Neural progenitor cell (in vitro differentiated cells): ENCODE measurements around the gene CHEK2. TPM values are rescaled to one million over a fixed set of nuclear protein-coding genes. Genes with fewer than 3 reads are reported as not detected.

Experiments
- DNase-seq: peaks from one replicate; pipeline ENCODE4 v3.0.0-alpha.2; 2016; ENCODE audit warnings: low spot score
- H2AFZ ChIP-seq: fragments of 200-600 bp; sonication (generic); replicated peaks from 2 replicates; pipeline ENCODE4 v1.6.1; 2016; ENCODE audit warnings: antibody characterized with exemption
- H3F3A ChIP-seq: fragments of 200-600 bp; sonication (generic); 2 replicates; pipeline ENCODE4 v1.6.1; 2016; ENCODE audit warnings: antibody characterized with exemption, low read depth
- H3K27ac ChIP-seq: fragments of 200-600 bp; sonication (generic); 2 replicates; pipeline ENCODE4 v1.5.1; 2016; ENCODE audit warnings: mild to moderate bottlenecking
- H3K27me3 ChIP-seq: fragments of 200-600 bp; sonication (generic); 2 replicates; pipeline ENCODE4 v1.6.1; 2016; ENCODE audit warnings: mild to moderate bottlenecking, moderate library complexity
- H3K36me3 ChIP-seq: fragments of 200-600 bp; sonication (generic); 2 replicates; pipeline ENCODE4 v1.5.1; 2016
- H3K4me1 ChIP-seq: fragments of 200-600 bp; sonication (generic); 2 replicates; pipeline ENCODE4 v1.6.1; 2016; ENCODE audit warnings: mixed run types
- H3K4me2 ChIP-seq: fragments of 200-600 bp; sonication (generic); 2 replicates; pipeline ENCODE4 v1.6.1; 2016
- H3K4me3 ChIP-seq: fragments of 200-600 bp; sonication (generic); 2 replicates; pipeline ENCODE4 v1.5.1; 2016
- H3K79me2 ChIP-seq: fragments of 200-600 bp; sonication (generic); 2 replicates; pipeline ENCODE4 v1.6.1; 2016; ENCODE audit warnings: low read depth
- H3K9ac ChIP-seq: fragments of 200-600 bp; sonication (generic); 2 replicates; pipeline ENCODE4 v1.6.1; 2016
- H3K9me3 ChIP-seq: fragments of 200-600 bp; sonication (generic); 2 replicates; pipeline ENCODE4 v1.5.1; 2016; ENCODE audit warnings: low read depth
- H4K20me1 ChIP-seq: fragments of 200-600 bp; sonication (generic); 2 replicates; pipeline ENCODE4 v1.6.1; 2016; ENCODE audit warnings: low read depth
- H3K27ac Mint-ChIP-seq: 3 replicates; pipeline ENCODE4 v1.8.0; 2021; ENCODE audit warnings: mixed read lengths
- H3K27me3 Mint-ChIP-seq: 2 replicates; pipeline ENCODE4 v1.8.0; 2022; ENCODE audit warnings: low read depth, mild to moderate bottlenecking, inconsistent platforms, moderate library complexity, mixed read lengths; ENCODE audit not compliant: insufficient read depth
- H3K36me3 Mint-ChIP-seq: 3 replicates; pipeline ENCODE4 v1.8.0; 2021; ENCODE audit warnings: mixed read lengths
- H3K4me1 Mint-ChIP-seq: 3 replicates; pipeline ENCODE4 v1.8.0; 2021; ENCODE audit warnings: mixed read lengths
- H3K4me3 Mint-ChIP-seq: 3 replicates; pipeline ENCODE4 v1.8.0; 2021; ENCODE audit warnings: mild to moderate bottlenecking, moderate library complexity, mixed read lengths
- H3K9me3 Mint-ChIP-seq: 3 replicates; pipeline ENCODE4 v1.8.0; 2020; ENCODE audit warnings: mixed read lengths
- EZH2phosphoT487 ChIP-seq: fragments of 200-600 bp; sonication (generic); IDR thresholded peaks from 2 replicates; pipeline ENCODE4 v1.6.1; 2017; ENCODE audit warnings: antibody characterized with exemption
- small RNA-seq: library from RNA; depleted of rRNA; stranded (forward); fragments of <200 nt; gene quantifications from one replicate; pipeline ENCODE3, GENCODE V24; 2015
- total RNA-seq: library from RNA; depleted of rRNA; stranded (reverse); fragments of >200 nt; gene quantifications from 2 replicates; pipeline ENCODE4 v1.2.3, GENCODE V29; 2015; ENCODE audit warnings: low replicate concordance

CHEK2 gene
- total RNA-seq, 1 donor from 2014 or later = 94.4 TPM

- no peaks in the 10 kb centered on the region for H3K27me3 Mint-ChIP-seq
- Histone ChIP-seq H3K4me3 (no peak overlapping the region), H3K27ac (no peak overlapping the region), H3K9me3 (no peaks in the 10 kb centered on the region), H3F3A (no peaks in the 10 kb centered on the region), H2AFZ (no peak overlapping the region), H3K27me3 (no peaks in the 10 kb centered on the region), H3K36me3 (no peaks in the 10 kb centered on the region), H4K20me1 (no peaks in the 10 kb centered on the region), H3K4me1 (no peaks in the 10 kb centered on the region), H3K4me2 (no peak overlapping the region), H3K79me2 (peaks cover 44% of the 10 kb centered on the region), H3K9ac (no peak overlapping the region)
- no peak for TF ChIP-seq EZH2phosphoT487
- DNase-seq = no peak
- H3K4me3 Mint-ChIP-seq = no peak overlapping the region
- H3K27ac Mint-ChIP-seq = no peak overlapping the region
- H3K4me1 Mint-ChIP-seq = no peaks in the 10 kb centered on the region
- peaks cover 18% of the 10 kb centered on the region for H3K36me3 Mint-ChIP-seq
- peaks cover 6% of the 10 kb centered on the region for H3K9me3 Mint-ChIP-seq
Observed at GRCh38 chr22:28639321-28639720, 102.3 kb downstream of the CHEK2 start.

Small RNAs within 50 kb of the gene (small RNA-seq; reads per million reads assigned to genes)
- gene RN7SL162P = not detected

Other genes with a start within 250 kb of the CHEK2 start
- gene TTC28, start 62.0 kb downstream of the CHEK2 start, total RNA-seq = 44.4 and 46.2 TPM in 2 replicates
- 19.0 and 29.7 TPM in 2 replicates for gene HSCB, start 219 bp upstream of the CHEK2 start, total RNA-seq
- gene CCDC117, start 30.9 kb upstream of the CHEK2 start, total RNA-seq = 59.1 and 80.2 TPM in 2 replicates
- gene XBP1, start 58.7 kb upstream of the CHEK2 start, total RNA-seq = 72.7 and 73.9 TPM in 2 replicates
- gene ZNRF3, start 141.8 kb upstream of the CHEK2 start, total RNA-seq = 4.1 and 12.0 TPM in 2 replicates